NOMO-1 (cell line): Measurements from ENCODE around the gene MT1X.
"Not testable (repeated sequence)": the region's sequence is repeated elsewhere in the genome, so short reads cannot be mapped to it uniquely, and the experiment has no call there.

Experiments used
- DNase-seq, 2 experiments: peaks; one replicate each; lab custom pipeline; 2025; ENCODE audit not compliant: unreplicated experiment in 2 of 2; lab: John Stamatoyannopoulos, UW

Gene MT1X

GRCh38 chr16:56708525-56709442, 26.5 kb downstream of the MT1X start:
- DNase-seq = no peak

GRCh38 chr16:56709443-56710040, 27.3 kb downstream of the MT1X start:
- DNase-seq = no peak

GRCh38 chr16:56710181-56710737, 28.0 kb downstream of the MT1X start:
- DNase-seq = no peak

GRCh38 chr16:56711862-56712261, 29.6 kb downstream of the MT1X start:
- no peak for DNase-seq

GRCh38 chr16:56713794-56714193, 31.5 kb downstream of the MT1X start:
- no peak for DNase-seq

- DNase-seq = no peak
Measured at GRCh38 chr16:56715126-56715525, 32.9 kb downstream of the MT1X start.

GRCh38 chr16:56716761-56717160, 34.5 kb downstream of the MT1X start:
- no peak for DNase-seq

GRCh38 chr16:56717532-56717931, 35.3 kb downstream of the MT1X start:
- DNase-seq = not testable (repeated sequence)

- DNase-seq = no peak
Measured at GRCh38 chr16:56722200-56722842, 40.1 kb downstream of the MT1X start.

- no peak for DNase-seq
Measured at GRCh38 chr16:56724191-56724590, 41.9 kb downstream of the MT1X start.

- no peak for DNase-seq
Measured at GRCh38 chr16:56726283-56726682, 44.0 kb downstream of the MT1X start.

GRCh38 chr16:56726926-56727325, 44.7 kb downstream of the MT1X start:
- no peak for DNase-seq

GRCh38 chr16:56728027-56728426, 45.8 kb downstream of the MT1X start:
- DNase-seq = no peak

- DNase-seq = peak; percentile 16 to 42
Measured at GRCh38 chr16:56728980-56729734, 46.9 kb downstream of the MT1X start.

- peak; percentile 85 to 96 for DNase-seq
Measured at GRCh38 chr16:56729735-56730662, 47.7 kb downstream of the MT1X start, which contains the start of gene NUP93. Gene NUP93 (plus strand): TSS chr16:56730129. CDS start chr16:56748248, 18,119 bp downstream.

GRCh38 chr16:56732366-56732765, 50.1 kb downstream of the MT1X start:
- no peak for DNase-seq

GRCh38 chr16:56732832-56733231, 50.6 kb downstream of the MT1X start:
- DNase-seq = no peak
